HepG2 (cell line): ENCODE data around the gene CITED2. TPM values are rescaled to one million over a fixed set of nuclear protein-coding genes. Genes with fewer than 3 reads are reported as not detected.

Source experiments
- ATAC-seq: fragments of 200-7000 bp; cut with Tn5 transposase; 3 replicates; pipeline ENCODE4 v1.9.1; 2020; ENCODE audit warnings: mild to moderate bottlenecking, moderate library complexity
- BruUV-seq: library from RNA; stranded (reverse); fragments of 400-500 nt; replicated peaks from 2 replicates; lab custom pipeline; 2021; lab: Mats Ljungman, UMichigan
- CTCF ChIA-PET: fragments of 300-600 bp; formaldehyde crosslinking; extraction: SDS; loops from one replicate; lab custom pipeline; 2021; ENCODE audit warnings: low total read pairs, inconsistent platforms, low intra/inter-chr PET ratio; lab: Yijun Ruan, JAX
- POLR2A ChIA-PET: fragments of 350-600 bp; sonication (Branson Sonifier 250); formaldehyde crosslinking; loops from one replicate; lab custom pipeline; 2020; ENCODE audit warnings: antibody characterized with exemption, inconsistent platforms; lab: Yijun Ruan, JAX
- DNase-seq: peaks from one replicate; pipeline ENCODE4 v3.0.0-alpha.2; 2015; ENCODE audit warnings: low spot score
- FAIRE-seq: peaks from 3 replicates; lab custom pipeline; 2011; peaks lifted over from hg19 to GRCh38; lab: Jason Lieb, UNC
- H2AFZ ChIP-seq: one replicate; pipeline ENCODE4 v1.6.1; 2011; ENCODE audit warnings: low read length, inconsistent platforms
- H3K27ac ChIP-seq: fragments of 300-600 bp; 3 replicates; pipeline ENCODE4 v1.8.0; 2011; ENCODE audit warnings: mixed run types, mild to moderate bottlenecking, mixed read lengths, low read length, inconsistent platforms; ENCODE audit not compliant: insufficient read depth; ENCODE audit errors: extremely low read length
- H3K27me3 ChIP-seq, 2 experiments: fragments of 200-600 bp in 1 of 2; 2 replicates in 1 of 2; 3 replicates in 1 of 2; pipeline versions ENCODE4 v1.6.0 to v1.8.0; 2011; ENCODE audit warnings: low read length in 2 of 2, mild to moderate bottlenecking in 2 of 2, moderate library complexity in 2 of 2, inconsistent platforms in 1 of 2; ENCODE audit not compliant: insufficient read depth in 2 of 2, control insufficient read depth in 1 of 2
- H3K36me3 ChIP-seq, 2 experiments: fragments of 200-600 bp in 1 of 2; replicated peaks in 1 of 2; 2 replicates in 1 of 2; 3 replicates in 1 of 2; pipeline versions ENCODE4 v1.5.1 to v1.8.0; 2011; ENCODE audit warnings: low read length in 2 of 2, inconsistent platforms in 1 of 2; ENCODE audit not compliant: insufficient read depth in 2 of 2, control insufficient read depth in 1 of 2
- H3K4me1 ChIP-seq: 2 replicates; pipeline ENCODE4 v1.5.1; 2012; ENCODE audit warnings: low read length, inconsistent platforms; ENCODE audit not compliant: insufficient read depth
- H3K4me2 ChIP-seq: 2 replicates; pipeline ENCODE4 v1.6.0; 2011; ENCODE audit warnings: low read depth, low read length, inconsistent platforms
- H3K4me3 ChIP-seq, 3 experiments: fragments of 200-600 bp in 1 of 3; sonication (generic), shearing (Covaris generic) in 1 of 3; replicated peaks in 1 of 3; 2 replicates each; pipeline ENCODE4 v1.5.1; 2011 to 2016; ENCODE audit warnings: low read length in 3 of 3, inconsistent platforms in 2 of 3, low read depth in 2 of 3, mild to moderate bottlenecking in 2 of 3, control low read depth in 1 of 3, mixed read lengths in 1 of 3; ENCODE audit not compliant: insufficient read depth in 1 of 3
- H3K79me2 ChIP-seq: one replicate; pipeline ENCODE4 v1.6.1; 2011; ENCODE audit warnings: low read length, inconsistent platforms; ENCODE audit not compliant: insufficient read depth
- H3K9ac ChIP-seq: 2 replicates; pipeline ENCODE4 v1.6.0; 2011; ENCODE audit warnings: mild to moderate bottlenecking, low read depth, low read length, inconsistent platforms; ENCODE audit not compliant: insufficient read depth
- H3K9me3 ChIP-seq: 2 replicates; pipeline ENCODE4 v1.5.1; 2012; ENCODE audit warnings: mild to moderate bottlenecking, low read length
- H4K20me1 ChIP-seq: 2 replicates; pipeline ENCODE4 v1.6.0; 2011; ENCODE audit warnings: inconsistent platforms, mild to moderate bottlenecking, low read length, moderate library complexity; ENCODE audit not compliant: insufficient read depth
- MED1 ChIP-seq: sonication (generic); formaldehyde crosslinking; IDR thresholded peaks from 2 replicates; pipeline ENCODE4 v1.4.0; 2020; ENCODE audit warnings: missing genetic modification reagents
- NCOA5 ChIP-seq: sonication (generic); formaldehyde crosslinking; IDR thresholded peaks from 2 replicates; pipeline ENCODE4 v1.4.0; 2020; ENCODE audit warnings: missing genetic modification reagents
- PITX1 ChIP-seq: sonication (generic); formaldehyde crosslinking; IDR thresholded peaks from 2 replicates; pipeline ENCODE4 v1.5.1; 2020; ENCODE audit warnings: mild to moderate bottlenecking, missing genetic modification reagents
- TARDBP ChIP-seq: sonication (generic); formaldehyde crosslinking; IDR thresholded peaks from 2 replicates; pipeline ENCODE4 v1.8.0; 2022; ENCODE audit warnings: mild to moderate bottlenecking, missing genetic modification reagents
- TCF7L2 ChIP-seq: IDR thresholded peaks from 2 replicates; pipeline ENCODE4 v1.6.1; 2011; ENCODE audit warnings: mild to moderate bottlenecking, low read depth, low read length, moderate library complexity
- ZNF121 ChIP-seq: sonication (generic); formaldehyde crosslinking; IDR thresholded peaks from 2 replicates; pipeline ENCODE4 v1.5.0; 2020; ENCODE audit warnings: mild to moderate bottlenecking, missing genetic modification reagents
- ZNF549 ChIP-seq: sonication (generic); formaldehyde crosslinking; IDR thresholded peaks from 2 replicates; pipeline ENCODE4 v1.5.0; 2020; ENCODE audit warnings: missing genetic modification reagents
- ZNF605 ChIP-seq: sonication (generic); formaldehyde crosslinking; IDR thresholded peaks from 2 replicates; pipeline ENCODE4 v1.8.0; 2022; ENCODE audit warnings: mild to moderate bottlenecking, missing genetic modification reagents
- WGBS: methylation state at CpG from one replicate; pipeline ENCODE4 v1.1.6; 2017; ENCODE audit warnings: low lambda C conversion rate; 5-methylcytosine and 5-hydroxymethylcytosine counted together
- in situ Hi-C: cut with HindIII; loops from 2 replicates; pipeline ENCODE4 v1.10.0; 2017; ENCODE audit warnings: low pct_unique_long_range_greater_than_20kb; ENCODE audit not compliant: extremely low pct_ligation_motif_present
- intact Hi-C: fragments of 100-400 bp; cut with micrococcal nuclease; formaldehyde crosslinking; loops from one replicate; pipeline ENCODE4 v1.10.0; 2022; ENCODE audit not compliant: unreplicated experiment
- polyA plus RNA-seq, 8 experiments: library from polyadenylated mRNA; depleted of rRNA in 3 of 8; stranded (reverse) in 7 of 8; unstranded in 1 of 8; fragments of >200 nt; fragmentation: Illumina TruSeq in 4 of 8; extraction: Trizol in 4 of 8; gene quantifications; 2 replicates each; pipeline versions ENCODE4 v1.2.1 to v1.2.3, GENCODE V29; 2011 to 2016; ENCODE audit warnings: low read depth in 4 of 8, missing spikeins in 1 of 8, mixed read lengths in 1 of 8; ENCODE audit not compliant: insufficient read depth in 1 of 8
- total RNA-seq, 5 experiments: library from RNA; depleted of rRNA; stranded (reverse); fragments of >200 nt; fragmentation: Illumina TruSeq; extraction: Trizol; gene quantifications; 2 replicates each; pipeline ENCODE4 v1.2.3, GENCODE V29; 2016; ENCODE audit warnings: low read depth in 1 of 5
- TF ChIP-seq, protein P1 (sequence below): sonication (generic); formaldehyde crosslinking; IDR thresholded peaks from 2 replicates; pipeline ENCODE4 v1.4.0; 2020; ENCODE audit warnings: missing genetic modification reagents
- TF ChIP-seq, protein P2 (sequence below): sonication (generic); formaldehyde crosslinking; IDR thresholded peaks from 2 replicates; pipeline ENCODE4 v1.4.0; 2020; ENCODE audit warnings: missing genetic modification reagents, borderline replicate concordance

Gene CITED2
- total and polyA plus RNA-seq, 2 of the 13 experiments (the other 11 are each of a cell fraction or from before 2014, with no cell fraction given), result 17.6 to 57.2 TPM

DNA sequence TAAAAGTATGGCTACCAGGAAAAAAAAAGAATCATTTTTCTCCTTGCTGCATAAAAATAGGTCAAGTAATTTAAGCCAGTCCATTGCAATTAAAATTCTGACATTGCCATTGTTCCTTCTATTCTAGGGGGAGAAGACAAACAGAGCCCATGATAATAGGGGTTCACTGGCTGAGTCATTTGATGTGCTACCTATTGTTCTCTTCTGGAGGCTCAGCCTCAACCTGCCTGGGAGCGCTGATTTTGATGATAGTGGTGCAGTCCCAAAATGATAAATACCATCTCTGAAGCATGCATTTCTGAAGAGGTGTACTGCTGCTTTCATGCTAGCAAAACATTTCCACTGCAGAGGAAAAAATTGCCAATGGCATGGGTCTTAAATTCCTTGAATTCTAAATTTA, 5.8 kb downstream of the CITED2 start:
- Histone ChIP-seq H3K79me2 (peaks cover 21% of the 10 kb centered on the region), H3K4me2 (no peak overlapping the region), H3K9me3 (no peaks in the 10 kb centered on the region), H3K27ac (no peak overlapping the region), H4K20me1 (peaks cover 11% of the 10 kb centered on the region), H3K27me3 (peaks cover 0 to 8% of the 10 kb centered on the region in 2 experiments; a peak in 1 of 5 replicates), H3K4me3 (no peak overlapping the region), H3K36me3 (no peaks in the 10 kb centered on the region), H2AFZ (no peak overlapping the region), H3K9ac (no peak overlapping the region), H3K4me1 (peaks cover 46% of the 10 kb centered on the region)
- POLR2A ChIA-PET, result no interaction called here
- DNase-seq, result no peak
- FAIRE-seq, result no peak
- TF ChIP-seq ZNF549 (CRISPR knock-in tag) (no peak), ZNF605 (CRISPR knock-in tag) (no peak), TARDBP (no peak), TCF7L2 (no peak), ZNF121 (no peak), MED1 (CRISPR knock-in tag) (no peak), NCOA5 (CRISPR knock-in tag) (no peak), PITX1 (CRISPR knock-in tag) (no peak)
- TF ChIP-seq, protein P1, sequence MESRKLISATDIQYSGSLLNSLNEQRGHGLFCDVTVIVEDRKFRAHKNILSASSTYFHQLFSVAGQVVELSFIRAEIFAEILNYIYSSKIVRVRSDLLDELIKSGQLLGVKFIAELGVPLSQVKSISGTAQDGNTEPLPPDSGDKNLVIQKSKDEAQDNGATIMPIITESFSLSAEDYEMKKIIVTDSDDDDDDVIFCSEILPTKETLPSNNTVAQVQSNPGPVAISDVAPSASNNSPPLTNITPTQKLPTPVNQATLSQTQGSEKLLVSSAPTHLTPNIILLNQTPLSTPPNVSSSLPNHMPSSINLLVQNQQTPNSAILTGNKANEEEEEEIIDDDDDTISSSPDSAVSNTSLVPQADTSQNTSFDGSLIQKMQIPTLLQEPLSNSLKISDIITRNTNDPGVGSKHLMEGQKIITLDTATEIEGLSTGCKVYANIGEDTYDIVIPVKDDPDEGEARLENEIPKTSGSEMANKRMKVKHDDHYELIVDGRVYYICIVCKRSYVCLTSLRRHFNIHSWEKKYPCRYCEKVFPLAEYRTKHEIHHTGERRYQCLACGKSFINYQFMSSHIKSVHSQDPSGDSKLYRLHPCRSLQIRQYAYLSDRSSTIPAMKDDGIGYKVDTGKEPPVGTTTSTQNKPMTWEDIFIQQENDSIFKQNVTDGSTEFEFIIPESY, result no peak
- TF ChIP-seq, protein P2, sequence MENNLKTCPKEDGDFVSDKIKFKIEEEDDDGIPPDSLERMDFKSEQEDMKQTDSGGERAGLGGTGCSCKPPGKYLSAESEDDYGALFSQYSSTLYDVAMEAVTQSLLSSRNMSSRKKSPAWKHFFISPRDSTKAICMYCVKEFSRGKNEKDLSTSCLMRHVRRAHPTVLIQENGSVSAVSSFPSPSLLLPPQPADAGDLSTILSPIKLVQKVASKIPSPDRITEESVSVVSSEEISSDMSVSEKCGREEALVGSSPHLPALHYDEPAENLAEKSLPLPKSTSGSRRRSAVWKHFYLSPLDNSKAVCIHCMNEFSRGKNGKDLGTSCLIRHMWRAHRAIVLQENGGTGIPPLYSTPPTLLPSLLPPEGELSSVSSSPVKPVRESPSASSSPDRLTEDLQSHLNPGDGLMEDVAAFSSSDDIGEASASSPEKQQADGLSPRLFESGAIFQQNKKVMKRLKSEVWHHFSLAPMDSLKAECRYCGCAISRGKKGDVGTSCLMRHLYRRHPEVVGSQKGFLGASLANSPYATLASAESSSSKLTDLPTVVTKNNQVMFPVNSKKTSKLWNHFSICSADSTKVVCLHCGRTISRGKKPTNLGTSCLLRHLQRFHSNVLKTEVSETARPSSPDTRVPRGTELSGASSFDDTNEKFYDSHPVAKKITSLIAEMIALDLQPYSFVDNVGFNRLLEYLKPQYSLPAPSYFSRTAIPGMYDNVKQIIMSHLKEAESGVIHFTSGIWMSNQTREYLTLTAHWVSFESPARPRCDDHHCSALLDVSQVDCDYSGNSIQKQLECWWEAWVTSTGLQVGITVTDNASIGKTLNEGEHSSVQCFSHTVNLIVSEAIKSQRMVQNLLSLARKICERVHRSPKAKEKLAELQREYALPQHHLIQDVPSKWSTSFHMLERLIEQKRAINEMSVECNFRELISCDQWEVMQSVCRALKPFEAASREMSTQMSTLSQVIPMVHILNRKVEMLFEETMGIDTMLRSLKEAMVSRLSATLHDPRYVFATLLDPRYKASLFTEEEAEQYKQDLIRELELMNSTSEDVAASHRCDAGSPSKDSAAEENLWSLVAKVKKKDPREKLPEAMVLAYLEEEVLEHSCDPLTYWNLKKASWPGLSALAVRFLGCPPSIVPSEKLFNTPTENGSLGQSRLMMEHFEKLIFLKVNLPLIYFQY (CRISPR knock-in tag), result no peak
- BruUV-seq, result no TSS peak
- WGBS, result 0% methylated on average over 1 of the region's 1 CpG
- intact Hi-C loops, result loop anchor here (1.0 kb wide), 2 partner anchors 1073 to 1553 kb away; no protein-coding TSS in a partner anchor
- ATAC-seq, result no peak
- in situ Hi-C loops, result loop anchor here (10.0 to 25.0 kb wide), 6 partner anchors 234 to 1544 kb away; partner anchors contain the start of gene HECA
- CTCF ChIA-PET, result interaction anchor here (0.7 kb wide), 1 partner anchor 1552 kb away, joined by 3 read pairs; no protein-coding TSS in a partner anchor
